Measurements from ENCODE around the gene TEX10. TPM values are rescaled to one million over a fixed set of nuclear protein-coding genes. Genes with fewer than 3 reads are reported as not detected.

The TEX10 gene
- total RNA-seq, 1 donor from 2014 or later: 33.4 TPM

DNA sequence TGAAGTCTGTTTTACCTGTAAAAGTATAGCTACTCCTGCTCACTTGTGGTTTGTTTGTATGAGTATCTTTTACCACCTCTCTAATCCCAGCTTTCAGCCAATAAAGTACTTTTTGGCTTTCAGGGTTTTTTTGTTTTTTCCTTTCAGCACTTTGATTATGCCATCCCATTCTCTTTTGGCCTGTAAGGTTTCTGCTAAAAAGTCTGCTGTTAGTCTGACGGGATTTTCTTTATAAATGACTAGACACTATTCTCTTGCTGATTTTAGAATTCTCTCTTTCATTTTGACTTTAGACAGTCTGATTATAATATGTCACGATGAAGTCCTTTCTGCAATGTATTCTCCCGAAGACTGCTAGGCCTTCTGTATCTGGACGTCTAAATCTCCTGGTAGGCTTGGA lies 37.2 kb downstream of the TEX10 start:
- H3K36me3 ChIP-seq (ENCODE audit: control insufficient read depth, insufficient read depth, low read length): peaks cover 1% of the 10 kb centered on the region

DNA sequence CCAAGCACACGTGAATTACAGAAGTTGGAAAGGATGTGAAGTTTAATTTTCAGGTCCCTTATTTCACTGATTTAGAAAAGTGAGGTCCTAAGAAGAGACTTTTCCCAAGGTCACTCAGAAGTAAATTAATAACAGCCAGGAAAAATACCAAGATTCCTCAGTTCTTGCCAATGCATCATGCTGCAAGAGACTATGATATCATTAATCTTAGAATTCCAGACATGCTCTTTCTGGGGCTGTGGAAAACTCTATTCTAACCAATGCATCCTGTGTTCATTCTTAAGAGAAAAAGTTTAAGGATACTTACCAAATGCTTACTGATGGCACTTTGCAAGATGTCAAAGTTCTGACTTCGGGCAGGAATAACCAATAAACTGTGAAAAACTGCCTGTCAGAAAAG lies 42.8 kb downstream of the TEX10 start:
- no peak for DNase-seq (ENCODE audit: low read depth)
- TF ChIP-seq, protein P1, sequence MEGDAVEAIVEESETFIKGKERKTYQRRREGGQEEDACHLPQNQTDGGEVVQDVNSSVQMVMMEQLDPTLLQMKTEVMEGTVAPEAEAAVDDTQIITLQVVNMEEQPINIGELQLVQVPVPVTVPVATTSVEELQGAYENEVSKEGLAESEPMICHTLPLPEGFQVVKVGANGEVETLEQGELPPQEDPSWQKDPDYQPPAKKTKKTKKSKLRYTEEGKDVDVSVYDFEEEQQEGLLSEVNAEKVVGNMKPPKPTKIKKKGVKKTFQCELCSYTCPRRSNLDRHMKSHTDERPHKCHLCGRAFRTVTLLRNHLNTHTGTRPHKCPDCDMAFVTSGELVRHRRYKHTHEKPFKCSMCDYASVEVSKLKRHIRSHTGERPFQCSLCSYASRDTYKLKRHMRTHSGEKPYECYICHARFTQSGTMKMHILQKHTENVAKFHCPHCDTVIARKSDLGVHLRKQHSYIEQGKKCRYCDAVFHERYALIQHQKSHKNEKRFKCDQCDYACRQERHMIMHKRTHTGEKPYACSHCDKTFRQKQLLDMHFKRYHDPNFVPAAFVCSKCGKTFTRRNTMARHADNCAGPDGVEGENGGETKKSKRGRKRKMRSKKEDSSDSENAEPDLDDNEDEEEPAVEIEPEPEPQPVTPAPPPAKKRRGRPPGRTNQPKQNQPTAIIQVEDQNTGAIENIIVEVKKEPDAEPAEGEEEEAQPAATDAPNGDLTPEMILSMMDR (IDR thresholded peaks at IDR 0.05; ENCODE audit: insufficient read depth, low read length, poor library complexity, severe bottlenecking): no peak
- Histone ChIP-seq H3K27me3 (ENCODE audit: control insufficient read depth, insufficient read depth, low read length) (no peaks in the 10 kb centered on the region), H3K4me3 (ENCODE audit: low read depth, low read length) (no peak overlapping the region), H3K36me3 (ENCODE audit: control insufficient read depth, insufficient read depth, low read length) (no peaks in the 10 kb centered on the region)

More for the DNA sequence above, 37.2 kb downstream of the TEX10 start:
- Histone ChIP-seq H3K27me3 (ENCODE audit: control insufficient read depth, insufficient read depth, low read length) (no peaks in the 10 kb centered on the region), H3K4me3 (ENCODE audit: low read depth, low read length) (no peak overlapping the region)
- TF ChIP-seq, protein P1 (IDR thresholded peaks at IDR 0.05; ENCODE audit: insufficient read depth, low read length, poor library complexity, severe bottlenecking): no peak
- DNase-seq (ENCODE audit: low read depth): no peak

DNA sequence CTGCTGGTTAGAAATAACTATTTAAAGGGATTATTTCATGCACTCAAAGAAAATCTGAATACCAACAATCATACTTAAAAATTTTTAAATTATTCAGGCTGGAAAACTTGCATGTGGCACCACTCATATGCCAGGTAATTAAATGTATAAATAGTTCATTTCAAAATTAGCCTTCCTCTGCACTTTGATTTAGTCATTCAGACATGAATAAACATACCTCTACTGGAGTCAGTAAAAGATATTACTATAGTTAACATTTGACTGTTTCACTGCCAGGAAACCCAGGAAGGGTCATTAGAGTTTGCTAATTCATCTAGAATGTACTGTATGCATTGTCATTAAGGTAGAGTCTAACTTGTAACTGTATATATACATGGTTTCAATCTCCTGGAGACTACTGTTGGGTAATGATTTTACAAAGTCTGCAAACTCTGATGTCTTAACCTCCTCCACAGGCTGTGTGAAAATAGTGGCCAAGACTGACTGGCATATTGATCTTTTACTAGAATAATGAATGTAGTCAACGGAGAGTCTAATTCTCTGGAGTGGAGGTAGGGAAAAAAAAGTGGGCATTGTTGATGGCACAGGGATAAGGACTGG lies 43.7 kb downstream of the TEX10 start:
- DNase-seq (ENCODE audit: low read depth): no peak
- TF ChIP-seq, protein P1 (IDR thresholded peaks at IDR 0.05; ENCODE audit: insufficient read depth, low read length, poor library complexity, severe bottlenecking): no peak
- Histone ChIP-seq H3K27me3 (ENCODE audit: control insufficient read depth, insufficient read depth, low read length) (no peaks in the 10 kb centered on the region), H3K36me3 (ENCODE audit: control insufficient read depth, insufficient read depth, low read length) (no peaks in the 10 kb centered on the region), H3K4me3 (ENCODE audit: low read depth, low read length) (no peak overlapping the region)

DNA sequence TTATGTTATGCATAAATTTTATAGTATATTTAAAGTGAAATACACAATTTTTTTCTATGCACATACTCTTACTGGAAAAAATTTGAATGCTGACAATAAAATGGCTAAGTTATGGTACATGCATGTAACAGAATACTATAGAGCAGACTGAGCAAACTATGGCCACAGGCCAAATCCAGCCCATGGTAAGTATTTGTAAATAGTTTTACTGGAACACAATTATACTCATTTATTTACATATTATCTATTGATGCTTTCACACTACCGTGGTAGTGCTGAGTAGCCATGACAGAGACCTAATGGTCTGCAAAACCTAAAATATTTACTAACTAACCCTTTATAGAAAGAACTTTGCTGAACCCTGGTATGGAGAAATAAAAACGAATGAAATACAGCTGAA lies 45.7 kb downstream of the TEX10 start:
- no peak overlapping the region for H3K4me3 ChIP-seq (ENCODE audit: low read depth, low read length)
- DNase-seq (ENCODE audit: low read depth): no peak
- H3K36me3 ChIP-seq (ENCODE audit: control insufficient read depth, insufficient read depth, low read length): no peaks in the 10 kb centered on the region
- no peaks in the 10 kb centered on the region for H3K27me3 ChIP-seq (ENCODE audit: control insufficient read depth, insufficient read depth, low read length)
- TF ChIP-seq, protein P1 (IDR thresholded peaks at IDR 0.05; ENCODE audit: insufficient read depth, low read length, poor library complexity, severe bottlenecking): no peak

DNA sequence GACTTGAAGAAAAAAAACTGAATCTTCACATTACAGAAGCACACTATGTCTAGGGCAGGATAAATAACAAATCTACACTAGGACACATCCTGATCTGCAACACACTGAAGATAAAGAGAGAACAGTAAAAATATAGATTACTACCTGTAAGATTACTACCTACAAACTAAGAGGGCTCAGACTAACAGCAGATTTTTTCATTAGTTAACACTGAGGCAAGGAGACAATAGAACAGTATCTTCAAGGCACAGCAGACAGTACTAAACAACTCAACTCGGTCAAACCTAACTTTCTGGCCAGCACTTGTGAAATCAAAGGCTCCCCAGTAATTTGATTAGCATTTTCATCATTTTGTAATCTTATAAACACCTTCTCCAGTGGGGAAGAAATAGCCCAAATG lies 46.5 kb downstream of the TEX10 start:
- Histone ChIP-seq H3K4me3 (ENCODE audit: low read depth, low read length) (no peak overlapping the region), H3K36me3 (ENCODE audit: control insufficient read depth, insufficient read depth, low read length) (no peaks in the 10 kb centered on the region), H3K27me3 (ENCODE audit: control insufficient read depth, insufficient read depth, low read length) (no peaks in the 10 kb centered on the region)
- TF ChIP-seq, protein P1 (IDR thresholded peaks at IDR 0.05; ENCODE audit: insufficient read depth, low read length, poor library complexity, severe bottlenecking): no peak
- no peak for DNase-seq (ENCODE audit: low read depth)

DNA sequence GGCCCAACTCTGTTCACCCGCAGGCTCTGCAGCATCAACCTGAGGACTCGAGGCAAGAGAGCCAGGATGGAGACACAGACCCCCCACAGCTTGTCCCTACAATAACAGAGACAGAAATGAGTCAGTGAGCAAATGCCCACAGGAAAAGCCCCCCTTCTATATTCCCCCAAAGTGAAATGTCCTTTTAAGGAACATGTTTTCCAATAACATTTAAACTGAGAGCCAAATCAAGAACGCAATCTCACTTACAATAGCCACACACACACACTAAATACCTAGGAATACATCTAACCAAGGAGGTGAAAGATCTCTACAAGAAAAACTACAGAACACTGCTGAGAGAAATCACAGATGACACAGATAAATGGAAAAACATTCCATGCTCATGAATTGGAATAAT lies 49.0 kb downstream of the TEX10 start:
- TF ChIP-seq, protein P1 (IDR thresholded peaks at IDR 0.05; ENCODE audit: insufficient read depth, low read length, poor library complexity, severe bottlenecking): no peak
- no peak overlapping the region for H3K4me3 ChIP-seq (ENCODE audit: low read depth, low read length)
- H3K36me3 ChIP-seq (ENCODE audit: control insufficient read depth, insufficient read depth, low read length): no peaks in the 10 kb centered on the region
- no peaks in the 10 kb centered on the region for H3K27me3 ChIP-seq (ENCODE audit: control insufficient read depth, insufficient read depth, low read length)
- no peak for DNase-seq (ENCODE audit: low read depth)
